ENCODE data around the gene KLHL29. TPM values are rescaled to one million over a fixed set of nuclear protein-coding genes. Genes with fewer than 3 reads are reported as not detected.
A peak's percentile ranks its signal among the peaks of the same experiment; 100 is the strongest.

KLHL29 gene
- total RNA-seq, 6 experiments from 2014 or later = 1.2 to 10.2 (median 6.4) TPM

- Histone ChIP-seq H3K36me3 (no peaks in the 10 kb centered on the region), H3K27me3 (no peaks in the 10 kb centered on the region), H3K4me3 (no peak overlapping the region), H3K4me1 (no peaks in the 10 kb centered on the region), H3K9me3 (no peaks in the 10 kb centered on the region), H3K27ac (no peak overlapping the region)
- peak in 2 of 3 donors; percentile 14 to 45 for DNase-seq
- ATAC-seq = no peak
- no peak for TF ChIP-seq POLR2A (IDR thresholded peaks at IDR 0.05)
- no peak for TF ChIP-seq CTCF (IDR thresholded peaks at IDR 0.05)
- intact Hi-C loops (cut with DNase I) = no loop called here
- 80% methylated on average over 1 of the region's 9 CpGs for WGBS (ENCODE audit: insufficient coverage, low coverage, low lambda C conversion rate, missing lambda C conversion rate)
Measured at GRCh38 chr2:23689891-23690290, 304.9 kb downstream of the KLHL29 start.

GRCh38 chr2:23690421-23691105, 305.6 kb downstream of the KLHL29 start:
- H3K4me1 ChIP-seq = no peaks in the 10 kb centered on the region
- no peaks in the 10 kb centered on the region for H3K27me3 ChIP-seq
- TF ChIP-seq CTCF (IDR thresholded peaks at IDR 0.05) = no peak
- TF ChIP-seq POLR2A (IDR thresholded peaks at IDR 0.05) = no peak
- H3K27ac ChIP-seq = no peak overlapping the region
- DNase-seq (peak in 2 of 3 donors; percentile 23 to 47), ATAC-seq (peak; percentile 11 to 30 (median 22))
- intact Hi-C loops (cut with DNase I) = no loop called here
- H3K36me3 ChIP-seq = no peaks in the 10 kb centered on the region
- WGBS (ENCODE audit: insufficient coverage, low coverage, low lambda C conversion rate, missing lambda C conversion rate) = 71% methylated on average over 18 of the region's 31 CpGs
- H3K9me3 ChIP-seq = no peaks in the 10 kb centered on the region
- no peak overlapping the region for H3K4me3 ChIP-seq

GRCh38 chr2:23691106-23691470, 306.1 kb downstream of the KLHL29 start:
- H3K4me1 ChIP-seq = no peaks in the 10 kb centered on the region
- H3K27ac ChIP-seq = no peak overlapping the region
- H3K27me3 ChIP-seq = no peaks in the 10 kb centered on the region
- no peaks in the 10 kb centered on the region for H3K36me3 ChIP-seq
- ATAC-seq (no peak), DNase-seq (peak in 2 of 3 donors; percentile 14 to 22)
- intact Hi-C loops (cut with DNase I) = no loop called here
- H3K9me3 ChIP-seq = no peaks in the 10 kb centered on the region
- no peak overlapping the region for H3K4me3 ChIP-seq
- TF ChIP-seq POLR2A (IDR thresholded peaks at IDR 0.05) (no peak), CTCF (IDR thresholded peaks at IDR 0.05) (no peak)
- WGBS (ENCODE audit: insufficient coverage, low coverage, low lambda C conversion rate, missing lambda C conversion rate) = 82% methylated on average over 3 of the region's 10 CpGs

- Histone ChIP-seq H3K27me3 (no peaks in the 10 kb centered on the region), H3K9me3 (no peaks in the 10 kb centered on the region), H3K4me1 (no peaks in the 10 kb centered on the region), H3K27ac (no peak overlapping the region), H3K36me3 (no peaks in the 10 kb centered on the region), H3K4me3 (no peak overlapping the region)
- intact Hi-C loops (cut with DNase I) = no loop called here
- WGBS (ENCODE audit: insufficient coverage, low coverage, low lambda C conversion rate, missing lambda C conversion rate) = 100% methylated on average over 7 of the region's 21 CpGs
- DNase-seq = peak in 2 of 3 donors; percentile 14 to 35
- TF ChIP-seq POLR2A (IDR thresholded peaks at IDR 0.05) = no peak
- TF ChIP-seq CTCF (IDR thresholded peaks at IDR 0.05) = no peak
- no peak for ATAC-seq
Measured at GRCh38 chr2:23691565-23691964, 306.6 kb downstream of the KLHL29 start.
